SKM-1 treated with dmso at 0.1 percent for 144 hours (cell line): ENCODE results near the gene OR10A5.
"Not testable (repeated sequence)": the region's sequence is repeated elsewhere in the genome, so short reads cannot be mapped to it uniquely, and the experiment has no call there.

ENCODE experiments used
- DNase-seq: peaks from one replicate; lab custom pipeline; 2025; ENCODE audit not compliant: unreplicated experiment; lab: John Stamatoyannopoulos, UW

OR10A5 gene

DNA sequence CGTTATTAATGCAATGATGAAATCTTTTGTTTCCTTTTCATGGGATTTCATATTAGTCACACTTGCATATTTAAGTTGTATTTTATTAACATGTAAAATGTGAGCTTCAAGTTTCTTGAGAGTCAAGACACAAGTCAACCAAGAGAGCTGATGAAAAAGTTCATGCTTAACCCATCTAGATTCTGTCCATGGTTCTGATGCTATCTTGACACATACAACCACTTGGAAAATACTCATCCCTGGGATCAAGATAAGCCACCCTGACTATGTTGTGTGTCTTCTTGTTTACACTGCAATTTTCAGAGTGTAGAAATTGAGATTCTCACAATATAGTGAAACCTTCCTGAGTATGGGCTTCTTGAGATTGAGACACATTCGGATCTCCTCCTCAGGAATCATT lies 30.3 kb downstream of the OR10A5 start:
- DNase-seq = no peak

DNA sequence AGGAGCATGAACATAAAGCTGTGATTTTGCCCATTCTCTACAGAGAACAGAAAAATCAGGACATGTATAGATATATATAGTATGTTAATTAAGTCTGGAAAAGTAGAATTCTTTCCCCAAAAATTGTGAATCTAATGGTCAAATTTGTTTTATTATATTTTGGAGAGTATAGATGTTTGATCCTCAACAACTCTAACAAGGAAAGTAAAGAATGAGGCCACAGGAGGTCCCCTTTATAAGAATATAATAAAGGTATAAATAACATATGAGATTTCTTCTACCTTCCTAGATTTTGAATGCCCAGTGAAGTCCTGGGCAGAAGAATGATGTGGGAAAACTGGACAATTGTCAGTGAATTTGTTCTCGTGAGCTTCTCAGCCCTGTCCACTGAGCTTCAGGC lies 30.8 kb downstream of the OR10A5 start, which contains the start of gene OR10A4:
Gene OR10A4 (plus strand): TSS at position 301 of the 400 bp plus-strand sequence. CDS start 23 bp downstream, at position 324.
- DNase-seq = no peak

DNA sequence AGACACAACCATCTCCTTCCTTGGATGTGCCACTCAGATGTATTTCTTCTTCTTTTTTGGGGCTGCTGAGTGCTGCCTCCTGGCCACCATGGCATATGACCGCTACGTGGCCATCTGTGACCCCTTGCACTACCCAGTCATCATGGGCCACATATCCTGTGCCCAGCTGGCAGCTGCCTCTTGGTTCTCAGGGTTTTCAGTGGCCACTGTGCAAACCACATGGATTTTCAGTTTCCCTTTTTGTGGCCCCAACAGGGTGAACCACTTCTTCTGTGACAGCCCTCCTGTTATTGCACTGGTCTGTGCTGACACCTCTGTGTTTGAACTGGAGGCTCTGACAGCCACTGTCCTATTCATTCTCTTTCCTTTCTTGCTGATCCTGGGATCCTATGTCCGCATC lies 31.4 kb downstream of the OR10A5 start:
- no peak for DNase-seq

DNA sequence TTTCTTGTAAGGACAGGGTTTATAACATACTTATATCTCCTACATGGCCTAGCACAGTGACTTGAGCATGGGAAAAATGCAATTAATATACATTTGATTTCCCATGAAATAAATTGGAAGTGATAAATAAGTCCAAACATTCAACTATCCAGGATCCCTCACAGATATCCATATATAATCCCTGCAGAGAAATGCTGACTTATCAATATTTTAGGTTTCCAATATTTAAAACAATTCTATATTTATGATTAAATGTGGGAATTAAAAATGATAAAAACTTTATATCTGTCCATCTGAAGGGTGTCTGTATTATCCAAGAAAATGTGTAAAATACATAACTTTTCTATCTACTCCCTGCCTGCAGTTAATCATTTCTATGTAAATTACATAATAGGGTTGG lies 37.3 kb downstream of the OR10A5 start:
- DNase-seq = no peak

DNA sequence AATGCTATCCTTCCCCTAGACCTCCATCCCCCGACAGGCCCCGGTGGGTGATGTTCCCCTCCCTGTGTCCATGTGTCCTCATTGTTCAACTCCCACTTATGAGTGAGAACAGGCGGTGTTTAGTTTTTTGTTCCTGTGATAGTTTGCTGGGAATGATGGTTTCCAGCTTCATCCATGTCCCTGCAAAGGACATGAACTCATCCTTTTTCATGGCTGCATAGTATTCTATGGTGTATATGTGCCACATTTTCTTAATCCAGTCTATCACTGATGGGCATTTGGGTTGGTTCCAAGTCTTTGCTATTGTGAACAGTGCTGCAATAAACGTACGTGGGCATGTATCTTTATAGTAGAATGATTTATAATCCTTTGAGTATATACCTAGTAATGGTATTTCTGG lies 42.2 kb downstream of the OR10A5 start:
- not testable (repeated sequence) for DNase-seq

DNA sequence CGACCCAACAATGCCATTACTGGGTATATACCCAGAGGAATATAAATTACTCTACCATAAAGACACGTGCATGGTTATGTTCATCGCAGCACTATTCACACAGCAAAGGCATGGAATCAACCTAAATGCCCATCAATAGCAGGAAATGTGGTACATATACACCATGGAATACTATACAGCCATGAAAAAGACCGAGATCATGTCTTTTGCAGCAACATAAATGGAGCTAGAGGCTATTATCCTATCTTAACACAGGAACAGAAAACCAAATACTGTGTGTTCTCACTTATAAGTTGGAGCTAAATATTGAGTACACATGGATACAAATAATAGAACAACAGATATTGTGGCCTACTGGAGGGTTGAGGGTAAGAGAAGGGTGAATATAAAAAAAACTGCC lies 43.3 kb downstream of the OR10A5 start:
- no peak for DNase-seq

DNA sequence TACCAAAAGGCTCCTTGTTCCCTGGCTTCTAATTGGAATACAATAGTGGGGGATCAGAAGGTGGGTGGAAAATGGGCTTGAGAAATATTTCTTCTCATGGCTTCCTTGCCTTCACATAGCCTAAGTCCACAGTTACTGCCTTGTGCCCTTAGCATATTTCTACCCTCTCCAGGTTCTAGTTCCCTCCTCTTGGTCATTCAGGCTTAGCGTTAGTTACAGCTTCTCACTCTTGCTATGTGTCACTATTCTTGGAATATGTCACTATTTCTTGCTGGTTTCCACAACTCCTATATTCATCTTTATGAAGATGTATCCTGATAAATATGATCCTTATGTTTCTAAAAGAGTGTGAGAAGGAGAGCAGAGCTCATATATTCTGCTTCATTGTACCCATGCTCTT lies 44.4 kb downstream of the OR10A5 start:
- DNase-seq = no peak

DNA sequence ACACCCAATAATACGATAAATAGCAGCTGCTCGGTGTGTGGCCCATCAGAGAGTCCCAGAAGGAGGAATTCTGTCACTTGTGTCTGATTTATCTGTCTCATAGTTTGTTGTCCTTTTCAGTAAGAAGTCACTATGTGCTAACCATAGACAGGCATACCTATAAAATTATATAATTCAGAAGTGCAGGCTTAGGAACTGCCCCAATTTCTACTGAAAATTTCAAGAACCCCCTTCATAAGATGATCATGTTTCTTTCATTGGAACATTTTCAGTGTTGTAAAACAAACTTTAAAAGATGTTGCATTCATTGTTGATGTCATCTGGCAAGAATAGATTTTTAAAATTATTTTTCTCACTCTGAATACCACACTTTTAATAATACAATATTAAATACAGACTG lies 46.9 kb downstream of the OR10A5 start, which contains the start of gene OR2D2:
Gene OR2D2 (minus strand): TSS at position 101 of the 400 bp plus-strand sequence. CDS start 0 bp downstream, at position 101.
- no peak for DNase-seq

DNA sequence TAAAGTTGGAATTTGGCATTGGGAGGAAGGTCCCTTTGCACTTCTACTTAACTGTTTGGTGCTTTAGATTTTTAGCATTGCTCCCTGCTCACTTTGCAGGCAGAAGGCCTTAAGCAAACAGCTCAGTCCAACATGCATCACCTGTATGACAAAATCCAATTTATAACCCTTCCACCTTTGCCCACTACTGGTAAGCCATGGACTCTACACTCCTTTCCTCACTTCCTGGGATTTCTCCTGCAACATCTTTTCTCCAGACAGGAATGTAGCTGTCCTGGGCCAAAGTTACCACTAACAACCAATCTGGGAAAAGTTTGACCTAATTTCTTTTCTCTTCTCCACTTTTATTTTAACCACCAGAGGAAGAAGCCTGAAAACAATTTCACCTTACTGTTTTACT lies 48.6 kb downstream of the OR10A5 start:
- no peak for DNase-seq

DNA sequence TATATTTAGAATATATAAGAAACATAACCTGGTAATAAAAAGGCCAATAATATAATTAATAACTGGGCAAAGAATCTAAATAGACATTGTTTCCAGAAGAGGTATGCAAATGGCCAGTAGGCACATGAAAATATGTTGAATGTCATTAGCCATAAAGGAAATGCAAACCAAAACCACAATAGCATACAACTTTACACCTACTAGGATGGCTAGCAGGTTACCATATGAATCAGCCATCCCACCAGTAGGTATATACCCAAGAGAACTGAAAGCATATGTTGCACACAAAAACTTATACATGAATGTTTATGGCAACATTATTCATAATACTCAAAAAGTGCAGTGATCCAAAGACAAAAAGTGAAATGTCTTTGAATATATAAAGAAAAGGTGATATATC lies 49.5 kb downstream of the OR10A5 start:
- DNase-seq = no peak
